Muscle layer of colon (tissue), 2 donors: ENCODE data around the gene HAL.

Source experiments
- H3K27ac ChIP-seq: one replicate; pipeline ENCODE4 v1.7.0; 2013; ENCODE audit warnings: low read depth, mild to moderate bottlenecking, low read length, moderate library complexity
- H3K27me3 ChIP-seq, 2 donors: one replicate each; pipeline ENCODE4 v1.7.0; 2013; ENCODE audit warnings: low read length in 2 of 2, mild to moderate bottlenecking in 2 of 2; ENCODE audit not compliant: insufficient read depth in 2 of 2, control insufficient read depth in 1 of 2
- H3K36me3 ChIP-seq: one replicate; pipeline ENCODE4 v1.7.0; 2013; ENCODE audit warnings: mild to moderate bottlenecking, low read length; ENCODE audit not compliant: insufficient read depth
- H3K4me1 ChIP-seq: one replicate; pipeline ENCODE4 v1.7.0; 2013; ENCODE audit warnings: mild to moderate bottlenecking, low read length; ENCODE audit not compliant: insufficient read depth
- H3K4me3 ChIP-seq, 2 donors: one replicate each; pipeline ENCODE4 v1.7.0; 2013; ENCODE audit warnings: low read length in 2 of 2, low read depth in 1 of 2, mild to moderate bottlenecking in 1 of 2, moderate library complexity in 1 of 2
- H3K9ac ChIP-seq: one replicate; pipeline ENCODE4 v1.7.0; 2013; ENCODE audit warnings: low read length
- H3K9me3 ChIP-seq: one replicate; pipeline ENCODE4 v1.7.0; 2013; ENCODE audit warnings: mild to moderate bottlenecking, low read length
- donor health status: abdominal sarcoma.
- donor health status: Adenocarcinoma of cecum.

Gene HAL

DNA sequence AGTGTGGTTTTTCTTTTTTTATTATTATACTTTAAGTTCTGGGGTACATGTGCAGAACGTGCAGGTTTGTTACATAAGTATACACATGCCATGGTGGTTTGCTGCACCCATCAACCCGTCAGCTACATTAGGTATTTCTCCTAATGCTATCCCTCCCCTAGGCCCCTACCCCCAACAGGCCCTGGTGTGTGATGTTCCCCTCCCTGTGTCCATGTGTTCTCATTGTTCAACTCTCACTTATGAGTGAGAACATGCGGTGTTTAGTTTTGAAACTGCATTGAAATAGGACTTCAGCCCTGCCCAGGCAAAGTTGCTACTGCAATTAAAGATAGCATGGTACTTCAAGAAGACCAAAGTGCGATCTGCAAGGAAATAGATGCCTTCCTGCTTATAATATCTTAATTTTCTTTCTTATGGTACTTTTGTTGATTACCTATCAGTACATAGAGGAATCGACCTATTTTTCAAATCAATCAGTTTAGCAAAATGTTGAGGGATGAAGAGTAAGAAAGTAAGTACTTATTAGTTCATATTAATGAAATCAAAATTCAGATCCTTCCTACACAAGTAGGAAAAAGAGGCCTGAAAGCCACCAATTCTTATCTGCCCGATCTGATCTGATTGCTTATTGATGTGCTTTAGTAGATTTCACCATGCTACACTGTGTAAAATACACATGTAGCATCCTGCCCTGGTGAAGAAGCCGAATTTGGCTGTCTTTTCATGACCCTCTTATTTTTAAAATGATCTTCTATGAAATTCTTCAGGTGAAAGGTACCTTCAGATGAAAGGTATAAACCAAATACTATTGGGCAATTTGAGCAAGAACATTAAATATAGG lies 37.6 kb upstream of the HAL start:
- peaks cover 11% of the 10 kb centered on the region for H3K4me1 ChIP-seq
- H3K9ac ChIP-seq = peak overlapping the region; percentile 80
- H3K9me3 ChIP-seq = no peaks in the 10 kb centered on the region
- H3K27ac ChIP-seq = no peak overlapping the region
- H3K36me3 ChIP-seq = no peaks in the 10 kb centered on the region
- peak overlapping the region in 1 of 2 donors; percentile 98 for H3K4me3 ChIP-seq
- no peaks in the 10 kb centered on the region for H3K27me3 ChIP-seq

- no peak overlapping the region for H3K27ac ChIP-seq
- H3K36me3 ChIP-seq = peaks cover 22% of the 10 kb centered on the region
Measured at GRCh38 chr12:96029826-96030225, 33.7 kb upstream of the HAL start.

DNA sequence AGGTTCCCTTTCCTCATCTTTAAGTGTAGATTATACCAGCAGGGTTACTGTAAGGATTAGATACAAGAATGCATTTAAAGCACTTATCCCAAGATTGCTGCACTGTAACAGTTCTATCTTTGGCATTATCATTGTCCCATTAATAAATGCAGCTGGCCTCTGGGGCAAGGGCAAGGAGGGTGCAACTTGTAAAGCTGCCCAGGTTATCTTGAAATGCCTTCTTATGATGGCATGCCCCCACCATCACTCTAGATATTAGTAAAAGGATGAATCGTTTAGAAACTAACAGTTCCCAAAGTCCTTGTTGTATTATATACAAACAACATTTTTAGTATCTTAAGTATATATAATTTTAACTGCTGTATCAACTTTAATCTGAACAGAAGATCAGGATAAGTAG lies 32.4 kb upstream of the HAL start:
- H3K36me3 ChIP-seq = peaks cover 30% of the 10 kb centered on the region
- H3K4me1 ChIP-seq = peaks cover 2% of the 10 kb centered on the region
- H3K9me3 ChIP-seq = no peaks in the 10 kb centered on the region
- H3K4me3 ChIP-seq = no peak overlapping the region
- no peak overlapping the region for H3K9ac ChIP-seq
- no peak overlapping the region for H3K27ac ChIP-seq
- H3K27me3 ChIP-seq = no peaks in the 10 kb centered on the region

More at GRCh38 chr12:96029826-96030225, 33.7 kb upstream of the HAL start:
- Histone ChIP-seq H3K4me1 (peaks cover 11% of the 10 kb centered on the region), H3K9me3 (no peaks in the 10 kb centered on the region), H3K27me3 (no peaks in the 10 kb centered on the region), H3K9ac (no peak overlapping the region), H3K4me3 (no peak overlapping the region)

DNA sequence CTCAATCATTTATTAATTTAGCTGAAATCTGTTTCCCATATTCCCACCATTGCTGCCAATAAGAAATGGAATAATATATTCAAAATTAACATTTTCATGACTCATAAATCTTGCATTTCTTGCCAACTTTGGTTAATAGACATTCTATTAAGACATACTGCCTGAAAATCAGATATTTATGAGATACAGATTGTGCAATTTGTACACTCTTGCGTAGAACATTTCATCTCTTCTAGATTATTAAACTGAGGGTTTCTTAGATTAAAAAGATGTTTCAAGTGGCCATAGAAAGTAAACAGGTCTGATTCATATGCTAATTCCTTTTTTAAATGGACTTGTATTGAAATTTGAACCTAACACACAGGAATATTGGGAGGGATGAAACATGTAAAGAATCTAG lies 30.2 kb upstream of the HAL start:
- H3K9me3 ChIP-seq = no peaks in the 10 kb centered on the region
- no peaks in the 10 kb centered on the region for H3K27me3 ChIP-seq
- no peak overlapping the region for H3K27ac ChIP-seq
- no peaks in the 10 kb centered on the region for H3K4me1 ChIP-seq
- no peak overlapping the region for H3K4me3 ChIP-seq
- peaks cover 44% of the 10 kb centered on the region for H3K36me3 ChIP-seq
- H3K9ac ChIP-seq = no peak overlapping the region

DNA sequence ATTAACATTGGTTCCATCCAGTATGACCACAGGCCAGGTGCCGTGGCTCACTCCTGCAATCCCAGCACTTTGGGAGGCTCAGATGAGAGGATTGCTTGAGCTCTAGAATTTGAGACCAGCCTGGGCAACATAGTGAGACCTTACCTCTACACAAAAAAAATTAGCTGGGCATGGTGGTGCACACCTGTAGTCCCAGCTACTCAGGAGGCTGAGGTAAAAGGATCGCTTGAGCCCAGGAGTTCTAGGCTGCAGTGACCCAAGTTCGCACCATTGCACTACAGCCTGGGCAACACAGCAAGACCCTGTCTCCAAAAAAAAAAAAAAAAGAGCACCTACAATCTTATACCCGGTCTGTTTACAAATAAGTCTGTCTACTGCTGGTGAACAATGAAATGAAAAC lies 29.4 kb upstream of the HAL start:
- Histone ChIP-seq H3K4me1 (no peaks in the 10 kb centered on the region), H3K27me3 (no peaks in the 10 kb centered on the region), H3K4me3 (no peak overlapping the region), H3K9ac (no peak overlapping the region), H3K36me3 (peaks cover 46% of the 10 kb centered on the region), H3K27ac (no peak overlapping the region), H3K9me3 (no peaks in the 10 kb centered on the region)

DNA sequence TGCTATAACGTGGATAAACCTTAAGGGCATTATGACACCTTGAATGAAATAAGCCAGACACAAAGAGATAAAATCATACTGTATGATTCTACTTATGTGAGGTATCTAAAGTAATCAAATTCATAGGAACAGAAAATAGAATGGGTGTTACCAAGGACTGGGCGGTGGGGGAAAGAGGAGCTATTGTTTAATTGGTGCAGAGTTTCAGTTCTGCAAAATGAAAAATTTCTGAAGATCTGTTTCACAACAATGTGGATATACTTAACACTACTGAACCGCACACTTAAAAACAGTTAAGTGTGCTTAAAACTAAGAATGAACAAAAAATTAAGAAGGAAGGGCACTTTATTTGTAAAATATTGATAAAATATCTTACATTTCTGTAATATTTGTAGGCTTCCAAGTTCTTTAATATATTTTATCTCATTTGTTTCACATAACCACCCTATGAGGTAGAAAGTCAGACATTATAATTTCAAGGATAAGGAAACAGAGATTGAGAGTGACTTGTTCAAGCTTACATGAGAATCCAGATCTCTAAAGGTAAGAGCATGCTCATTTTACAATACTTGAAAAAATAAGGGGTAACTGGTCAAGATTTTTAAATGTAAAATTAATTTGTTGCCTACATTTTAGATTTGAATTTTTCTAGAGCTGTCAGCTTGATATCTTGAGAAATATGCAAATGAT lies 24.3 kb upstream of the HAL start:
- Histone ChIP-seq H3K27me3 (no peaks in the 10 kb centered on the region), H3K9me3 (no peaks in the 10 kb centered on the region), H3K9ac (no peak overlapping the region), H3K27ac (no peak overlapping the region), H3K4me3 (no peak overlapping the region), H3K36me3 (peaks cover 48% of the 10 kb centered on the region), H3K4me1 (no peaks in the 10 kb centered on the region)

DNA sequence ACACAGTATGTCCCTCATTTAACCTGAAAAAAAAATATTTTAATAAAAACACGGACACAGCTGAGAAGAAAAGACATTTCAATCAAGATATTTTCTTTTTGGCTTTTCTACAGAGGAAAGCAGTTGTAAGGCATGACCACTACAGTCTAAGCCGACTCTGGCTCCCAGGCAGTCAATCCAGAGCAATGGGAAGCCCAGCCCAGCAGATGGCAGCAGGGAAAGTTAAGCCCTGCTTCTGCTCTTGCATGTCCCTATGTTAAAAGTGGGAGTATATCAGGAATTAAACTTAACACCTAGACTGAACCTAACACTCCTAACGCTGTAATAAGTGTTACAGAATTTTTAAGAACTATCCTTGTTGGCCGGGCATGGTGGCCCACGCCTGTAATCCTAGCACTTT lies 19.5 kb upstream of the HAL start:
- Histone ChIP-seq H3K27me3 (no peaks in the 10 kb centered on the region), H3K27ac (no peak overlapping the region), H3K36me3 (peaks cover 58% of the 10 kb centered on the region), H3K9ac (no peak overlapping the region), H3K4me1 (no peaks in the 10 kb centered on the region), H3K4me3 (no peak overlapping the region), H3K9me3 (no peaks in the 10 kb centered on the region)

DNA sequence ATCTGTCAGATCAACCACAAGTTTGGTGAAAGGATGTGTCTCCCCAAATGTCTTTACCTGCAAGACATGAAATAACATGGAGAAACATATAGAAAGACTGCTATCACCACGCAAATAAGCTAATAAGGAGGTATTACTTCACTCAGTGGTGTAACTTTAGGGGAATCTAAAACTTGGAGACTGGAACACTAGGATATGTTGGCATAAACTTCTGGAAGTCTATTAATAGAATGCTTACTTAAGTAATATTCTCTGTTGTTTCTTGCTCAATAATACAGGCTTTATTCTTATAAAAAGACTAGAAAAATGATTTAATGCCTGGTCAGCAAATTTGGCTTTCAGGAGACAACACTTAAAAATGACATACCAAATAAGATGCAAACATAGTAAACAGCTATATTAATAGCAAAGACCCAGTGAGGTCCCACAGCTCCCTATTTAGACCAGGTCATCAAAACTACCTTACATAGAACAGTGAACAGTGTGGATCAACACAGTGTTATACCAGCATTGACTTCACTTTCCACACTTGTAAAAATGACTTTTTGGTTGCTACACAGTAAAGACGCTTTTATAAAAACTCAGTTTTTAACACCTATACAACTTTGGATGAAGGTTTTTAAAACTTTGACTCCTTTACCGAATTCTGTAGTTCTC lies 18.9 kb upstream of the HAL start:
- Histone ChIP-seq H3K27ac (no peak overlapping the region), H3K36me3 (peaks cover 61% of the 10 kb centered on the region), H3K9ac (no peak overlapping the region)

DNA sequence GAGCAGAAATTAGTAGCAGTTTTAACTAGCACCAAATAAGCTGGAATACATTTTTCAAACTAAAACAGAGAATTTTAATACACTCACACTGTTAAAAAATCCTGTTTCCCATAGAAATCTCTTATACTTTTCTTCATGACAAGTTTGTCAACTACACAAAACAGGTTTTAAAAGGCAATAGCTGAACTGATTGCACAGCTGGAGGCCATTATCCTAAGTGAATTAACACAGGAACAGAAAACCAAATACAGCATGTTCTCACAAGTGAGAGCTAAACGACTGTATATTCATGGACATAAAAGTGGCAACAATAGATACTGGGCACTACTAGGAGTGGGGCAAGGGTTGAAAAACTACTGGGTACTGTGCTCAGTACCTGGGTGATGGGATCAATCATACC lies 11.6 kb upstream of the HAL start:
- Histone ChIP-seq H3K4me1 (no peaks in the 10 kb centered on the region), H3K9me3 (no peaks in the 10 kb centered on the region), H3K27me3 (no peaks in the 10 kb centered on the region), H3K4me3 (no peak overlapping the region), H3K36me3 (peaks cover 72% of the 10 kb centered on the region), H3K27ac (no peak overlapping the region), H3K9ac (no peak overlapping the region)

More for the DNA sequence above, 18.9 kb upstream of the HAL start:
- H3K4me1 ChIP-seq = no peaks in the 10 kb centered on the region
- H3K9me3 ChIP-seq = no peaks in the 10 kb centered on the region
- no peaks in the 10 kb centered on the region for H3K27me3 ChIP-seq
- no peak overlapping the region for H3K4me3 ChIP-seq

DNA sequence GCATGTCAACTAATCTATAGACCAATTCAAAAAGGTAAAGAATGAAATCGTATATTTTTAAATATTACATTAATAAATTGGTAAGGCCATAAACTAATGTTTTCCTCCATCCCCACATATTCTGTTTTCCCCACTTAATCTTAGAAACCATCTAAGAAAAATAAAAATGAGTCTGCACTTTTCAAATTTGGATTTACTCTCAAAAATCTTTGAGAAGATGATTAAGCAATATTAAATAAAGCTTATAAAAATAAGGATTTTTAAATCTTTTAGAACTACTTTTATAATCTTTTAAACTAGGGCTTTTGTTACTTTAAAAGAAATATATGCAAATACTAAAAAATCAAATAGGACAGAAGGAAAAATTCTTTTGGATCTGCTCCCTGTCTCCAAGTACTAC lies 10.6 kb upstream of the HAL start:
- Histone ChIP-seq H3K9ac (no peak overlapping the region), H3K27me3 (no peaks in the 10 kb centered on the region), H3K27ac (no peak overlapping the region), H3K4me1 (no peaks in the 10 kb centered on the region), H3K36me3 (peaks cover 62% of the 10 kb centered on the region), H3K4me3 (no peak overlapping the region), H3K9me3 (no peaks in the 10 kb centered on the region)

DNA sequence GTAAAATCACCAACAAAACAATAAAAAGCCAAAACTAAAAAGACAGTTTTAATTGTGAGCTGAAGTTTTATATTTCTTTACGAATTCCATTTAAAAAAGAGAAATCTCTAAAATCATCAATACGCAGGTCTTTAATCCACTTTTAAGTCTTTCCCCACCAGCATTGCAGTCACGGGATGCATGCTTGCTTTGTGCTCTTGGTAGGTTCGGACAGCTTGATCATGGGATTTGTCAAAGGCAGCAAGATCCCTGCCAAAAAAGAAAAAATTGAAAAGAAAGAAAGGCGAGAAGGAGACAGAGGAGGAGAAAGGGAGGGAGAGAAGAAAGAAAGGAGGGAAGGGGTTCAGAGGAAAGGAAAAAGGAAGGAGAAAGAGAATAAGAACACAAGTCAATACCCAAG lies 4.7 kb upstream of the HAL start:
- Histone ChIP-seq H3K9ac (no peak overlapping the region), H3K9me3 (no peaks in the 10 kb centered on the region), H3K4me1 (no peaks in the 10 kb centered on the region), H3K27ac (no peak overlapping the region), H3K4me3 (no peak overlapping the region), H3K27me3 (no peaks in the 10 kb centered on the region), H3K36me3 (peaks cover 25% of the 10 kb centered on the region)
